IMR-90 (cell line): ENCODE measurements around the gene HNRNPA3.

ENCODE experiments used
- CEBPB ChIP-seq: IDR thresholded peaks from 2 replicates; pipeline ENCODE4 v1.6.1; 2012; ENCODE audit warnings: low read depth, low read length, improper control_type of control experiment
- CHD1 ChIP-seq: IDR thresholded peaks from 2 replicates; pipeline ENCODE4 v1.6.1; 2012; ENCODE audit warnings: low read depth, low read length, improper control_type of control experiment
- CTCF ChIP-seq: conservative IDR thresholded peaks from 2 replicates; pipeline ENCODE4 v1.5.1; 2012; ENCODE audit warnings: mild to moderate bottlenecking, low read depth, low read length, improper control_type of control experiment
- MAFK ChIP-seq: IDR thresholded peaks from 2 replicates; pipeline ENCODE4 v1.6.1; 2012; ENCODE audit warnings: low read depth, low read length, improper control_type of control experiment
- POLR2A ChIP-seq: IDR thresholded peaks from 2 replicates; pipeline ENCODE4 v1.6.1; 2012; ENCODE audit warnings: mild to moderate bottlenecking, low read depth, low read length
- RAD21 ChIP-seq: IDR thresholded peaks from 2 replicates; pipeline ENCODE4 v1.6.1; 2012; ENCODE audit warnings: low read length, improper control_type of control experiment
- RCOR1 ChIP-seq: IDR thresholded peaks from 2 replicates; pipeline ENCODE4 v1.6.1; 2012; ENCODE audit warnings: mild to moderate bottlenecking, low read length, improper control_type of control experiment; ENCODE audit not compliant: insufficient replicate concordance

DNA sequence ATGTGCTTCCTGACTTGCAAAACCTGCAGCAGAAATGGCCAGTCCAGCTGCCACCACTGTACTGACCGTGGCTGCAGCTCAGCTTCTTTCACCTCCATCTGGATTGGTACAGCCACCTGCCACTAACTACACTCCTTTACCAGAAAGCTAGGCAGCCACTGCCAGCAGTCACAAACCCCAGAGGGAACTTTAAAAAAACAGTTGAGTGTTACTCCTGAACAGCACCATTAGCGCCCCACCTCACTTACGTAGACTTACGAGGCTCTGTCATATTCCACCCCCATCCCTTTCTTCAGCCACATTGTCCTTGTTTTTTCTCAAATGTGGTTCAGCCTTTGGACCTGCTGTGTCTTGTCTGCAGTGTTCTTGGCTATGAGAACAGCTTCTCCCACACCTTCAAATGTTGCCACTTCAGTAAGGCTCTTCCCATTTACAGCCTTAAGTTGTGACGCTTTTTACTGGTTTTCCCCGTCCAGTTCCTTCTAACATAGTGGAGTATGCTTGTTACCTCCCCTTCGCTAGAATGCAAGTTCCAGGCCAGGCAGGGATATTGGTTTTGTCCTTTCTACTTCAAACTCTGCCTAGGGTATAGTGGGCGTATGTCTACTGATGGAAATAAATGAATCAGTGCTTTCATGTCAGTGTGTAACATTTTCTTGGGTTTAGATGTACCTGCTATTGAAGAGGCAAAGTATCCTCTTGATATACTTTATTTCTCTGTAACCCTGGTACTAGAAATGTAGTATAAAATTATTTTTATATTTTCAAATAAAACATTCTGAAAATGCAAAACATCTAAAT is 17.0 kb downstream of the HNRNPA3 start:
- TF ChIP-seq CTCF, result no peak
- no peak for TF ChIP-seq RAD21
- TF ChIP-seq POLR2A, result no peak; the same call in 1 of the 2 replicates
- no peak for TF ChIP-seq CEBPB
- no peak for TF ChIP-seq RCOR1
- no peak for TF ChIP-seq MAFK
- TF ChIP-seq CHD1, result no peak
